ENCODE results near the gene MTSS2.

The MTSS2 gene

GRCh38 chr16:70699696-70700095, 13.8 kb upstream of the MTSS2 start:
- no peak for DNase-seq

- DNase-seq, result no peak
These were observed 13.0 kb upstream of the MTSS2 start for GRCh38 chr16:70698901-70699300.

GRCh38 chr16:70697594-70698170, 11.8 kb upstream of the MTSS2 start:
- DNase-seq, result no peak

- no peak for DNase-seq
These were observed 11.2 kb upstream of the MTSS2 start for GRCh38 chr16:70696952-70697593.

- no peak for DNase-seq
These were observed 10.5 kb upstream of the MTSS2 start for GRCh38 chr16:70696355-70696754.

GRCh38 chr16:70695331-70696070, 9.6 kb upstream of the MTSS2 start:
- DNase-seq, result no peak

- DNase-seq, result peak; percentile 24
These were observed 9.0 kb upstream of the MTSS2 start for GRCh38 chr16:70694868-70695218.

GRCh38 chr16:70694088-70694867, 8.4 kb upstream of the MTSS2 start:
- peak; percentile 24 for DNase-seq

GRCh38 chr16:70692873-70693671, 7.2 kb upstream of the MTSS2 start:
- DNase-seq, result peak; percentile 75

GRCh38 chr16:70692130-70692872, 6.4 kb upstream of the MTSS2 start:
- no peak for DNase-seq

- peak; percentile 89 for DNase-seq
These were observed 5.6 kb upstream of the MTSS2 start for GRCh38 chr16:70691223-70692129.

GRCh38 chr16:70689970-70690891, 4.4 kb upstream of the MTSS2 start:
- no peak for DNase-seq

GRCh38 chr16:70689035-70689969, 3.4 kb upstream of the MTSS2 start:
- DNase-seq, result no peak

- DNase-seq, result no peak
These were observed 2.4 kb upstream of the MTSS2 start for GRCh38 chr16:70688246-70688742.

GRCh38 chr16:70687671-70688245, 1.9 kb upstream of the MTSS2 start:
- DNase-seq, result no peak

- no peak for DNase-seq
These were observed 1.3 kb upstream of the MTSS2 start for GRCh38 chr16:70687102-70687511.

- no peak for DNase-seq
These were observed 686 bp upstream of the MTSS2 start for GRCh38 chr16:70686376-70687101.

Measured in NCI-H1694 treated with DMSO at 0.1 percent for 48 hours (cell line).